Testis (tissue), 3 donors: Measurements from ENCODE around the gene BAHCC1. TPM values are rescaled to one million over a fixed set of nuclear protein-coding genes. Genes with fewer than 3 reads are reported as not detected.

Experiments
- DNase-seq: peaks from one replicate; pipeline ENCODE4 v3.0.0-alpha.2; 2019
- H3K27ac ChIP-seq, 2 donors: fragments of 200-600 bp; sonication (generic); one replicate each; pipeline ENCODE4 v1.5.1; 2019
- H3K27me3 ChIP-seq: fragments of 200-600 bp; sonication (generic); one replicate; pipeline ENCODE4 v1.5.1; 2019
- H3K36me3 ChIP-seq: fragments of 200-600 bp; sonication (generic); one replicate; pipeline ENCODE4 v1.5.1; 2017; ENCODE audit warnings: low read depth; ENCODE audit errors: missing control alignments
- H3K4me1 ChIP-seq: fragments of 200-600 bp; sonication (generic); one replicate; pipeline ENCODE4 v1.5.1; 2019
- H3K4me3 ChIP-seq, 2 donors: fragments of 200-600 bp; sonication (generic); one replicate each; pipeline ENCODE4 v1.5.1; 2017 to 2019
- H3K9me3 ChIP-seq: fragments of 200-600 bp; sonication (generic); one replicate; pipeline ENCODE4 v1.5.1; 2017
- POLR2A ChIP-seq: fragments of 450-650 bp; IDR thresholded peaks from one replicate; pipeline ENCODE4 v1.6.1; 2017; ENCODE audit warnings: antibody characterized with exemption, mild to moderate bottlenecking, moderate library complexity
- WGBS, 2 donors: methylation state at CpG; one replicate each; pipeline ENCODE4 v1.1.5; 2018; 5-methylcytosine and 5-hydroxymethylcytosine counted together
- intact Hi-C: fragments of 100-400 bp; cut with DNase I; formaldehyde crosslinking; loops from one replicate; pipeline ENCODE4 v1.15.1; 2023; ENCODE audit warnings: low total_unique reads
- polyA plus RNA-seq: library from polyadenylated mRNA; stranded (reverse); fragments of 350-450 nt; fragmentation: Illumina TruSeq; extraction: RNeasy Lipid Tissue Mini Kit (QIAGEN cat#74804); gene quantifications from one replicate; pipeline ENCODE4 v1.2.3, GENCODE V29; 2014; ENCODE audit warnings: low read depth, low replicate concordance; ENCODE audit not compliant: insufficient read depth
- total RNA-seq, 2 donors: library from RNA; depleted of rRNA; stranded (reverse); fragments of >200 nt; gene quantifications; one replicate each; pipeline ENCODE4 v1.2.3, GENCODE V29; 2016
- TF ChIP-seq, protein P1 (sequence below), 3 experiments: fragments of 450-650 bp in 2 of 3; fragments of 200-600 bp in 1 of 3; sonication (generic) in 1 of 3; IDR thresholded peaks; one replicate each; pipeline ENCODE4 v1.5.1; 2016 to 2019; ENCODE audit warnings: antibody characterized with exemption in 3 of 3, mild to moderate bottlenecking in 2 of 3, moderate library complexity in 1 of 3

BAHCC1 gene
- total and polyA plus RNA-seq, 3 donors from 2014 or later: 11.3 to 30.2 (median 29.2) TPM

DNA sequence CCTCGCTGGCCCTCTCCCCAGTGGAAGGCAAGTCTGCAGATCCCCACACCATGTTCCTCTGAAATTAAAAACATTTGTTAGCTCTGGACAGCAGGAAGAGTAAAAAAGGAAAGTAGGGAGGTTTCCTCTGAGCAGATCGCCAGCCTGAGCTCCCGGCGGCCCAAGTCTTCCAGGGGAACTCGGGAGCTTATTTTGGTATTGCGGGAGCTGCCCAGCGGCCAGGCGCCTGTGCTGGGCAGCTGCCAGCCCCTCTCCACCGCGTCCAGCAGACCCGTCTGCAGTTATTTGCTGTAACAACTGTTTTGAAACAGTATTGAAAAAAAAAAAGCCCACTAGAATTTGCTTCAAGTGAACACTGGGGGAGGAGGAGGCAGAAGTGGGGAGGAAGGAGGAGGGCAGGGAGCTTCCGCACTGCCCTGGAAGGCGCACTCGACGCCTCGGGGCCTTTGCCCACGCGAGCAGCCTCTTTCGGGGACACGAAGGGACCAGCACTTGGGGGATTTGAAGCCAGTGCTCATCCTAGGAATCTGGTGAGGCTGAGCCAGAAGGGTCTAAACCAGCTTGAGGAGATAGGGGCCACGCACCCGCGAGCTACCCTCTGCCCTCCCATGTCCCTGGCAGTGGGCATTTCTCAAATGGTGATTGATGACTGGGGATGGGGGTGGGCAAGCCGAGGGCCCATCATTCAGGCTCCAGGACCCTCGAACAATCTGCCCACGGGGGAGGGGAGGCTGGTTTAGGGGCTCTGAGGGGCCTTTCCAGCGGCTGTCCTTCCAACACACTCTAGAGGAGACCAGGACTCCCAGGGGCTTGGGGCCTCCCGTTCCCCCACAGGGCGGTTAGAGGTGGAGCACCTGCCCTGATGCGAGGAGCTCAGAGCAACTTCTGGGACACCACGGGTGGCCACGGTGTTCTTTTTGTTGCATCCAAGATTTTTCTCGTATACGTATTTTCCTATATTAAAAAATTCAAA is 3.0 kb upstream of the BAHCC1 start:
- Histone ChIP-seq H3K4me3 (peak overlapping the region; percentile 78 to 83), H3K27ac (peak overlapping the region; percentile 79 to 97), H3K27me3 (no peaks in the 10 kb centered on the region), H3K4me1 (peaks cover 41% of the 10 kb centered on the region), H3K36me3 (no peaks in the 10 kb centered on the region), H3K9me3 (no peaks in the 10 kb centered on the region)
- 13 to 26% methylated on average over 28 to 34 of the region's 34 CpGs for WGBS, 2 donors
- no peak for TF ChIP-seq POLR2A
- TF ChIP-seq, protein P1, sequence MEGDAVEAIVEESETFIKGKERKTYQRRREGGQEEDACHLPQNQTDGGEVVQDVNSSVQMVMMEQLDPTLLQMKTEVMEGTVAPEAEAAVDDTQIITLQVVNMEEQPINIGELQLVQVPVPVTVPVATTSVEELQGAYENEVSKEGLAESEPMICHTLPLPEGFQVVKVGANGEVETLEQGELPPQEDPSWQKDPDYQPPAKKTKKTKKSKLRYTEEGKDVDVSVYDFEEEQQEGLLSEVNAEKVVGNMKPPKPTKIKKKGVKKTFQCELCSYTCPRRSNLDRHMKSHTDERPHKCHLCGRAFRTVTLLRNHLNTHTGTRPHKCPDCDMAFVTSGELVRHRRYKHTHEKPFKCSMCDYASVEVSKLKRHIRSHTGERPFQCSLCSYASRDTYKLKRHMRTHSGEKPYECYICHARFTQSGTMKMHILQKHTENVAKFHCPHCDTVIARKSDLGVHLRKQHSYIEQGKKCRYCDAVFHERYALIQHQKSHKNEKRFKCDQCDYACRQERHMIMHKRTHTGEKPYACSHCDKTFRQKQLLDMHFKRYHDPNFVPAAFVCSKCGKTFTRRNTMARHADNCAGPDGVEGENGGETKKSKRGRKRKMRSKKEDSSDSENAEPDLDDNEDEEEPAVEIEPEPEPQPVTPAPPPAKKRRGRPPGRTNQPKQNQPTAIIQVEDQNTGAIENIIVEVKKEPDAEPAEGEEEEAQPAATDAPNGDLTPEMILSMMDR (IDR thresholded peaks at IDR 0.05): no peak
- peak; percentile 49 for DNase-seq
- intact Hi-C loops: no loop called here

DNA sequence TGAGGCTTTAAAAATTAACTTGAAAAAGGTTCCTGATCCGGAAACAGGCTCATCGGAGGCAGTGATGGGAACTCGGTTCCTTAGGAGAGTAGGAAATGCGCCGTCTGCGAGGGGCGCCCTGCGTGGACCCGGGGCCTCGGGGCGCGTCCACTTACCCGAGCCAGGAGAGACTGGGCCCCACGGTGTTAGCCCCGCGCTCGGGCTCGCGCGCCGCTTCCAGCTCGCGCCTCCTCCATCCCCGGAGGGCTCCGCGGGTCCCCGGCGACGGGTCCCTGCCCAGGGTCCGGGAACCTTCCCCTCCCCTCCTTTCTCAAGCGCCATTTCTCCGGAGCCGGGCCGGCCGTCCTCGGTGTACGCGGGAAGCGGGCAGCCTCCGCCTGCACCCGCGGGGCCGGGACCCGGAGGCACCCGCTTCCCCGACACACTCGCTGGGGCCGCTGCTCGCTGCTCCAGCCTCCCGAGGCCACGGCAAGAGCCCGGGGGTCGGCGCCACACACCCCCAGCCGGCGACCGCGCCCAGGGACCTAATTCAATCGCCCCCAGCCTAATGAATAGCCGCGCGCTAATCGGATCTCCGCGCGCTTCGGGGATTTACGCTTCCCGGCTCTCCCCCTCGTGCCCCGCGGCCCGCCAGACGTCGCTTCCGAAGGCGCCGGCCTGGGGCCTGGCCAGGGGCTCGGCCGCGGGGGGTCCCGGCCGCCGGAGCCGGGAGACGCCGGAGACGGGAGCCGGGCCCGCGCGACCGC is 2.2 kb upstream of the BAHCC1 start:
- DNase-seq: no peak
- peak overlapping the region; percentile 79 to 97 for H3K27ac ChIP-seq
- peak overlapping the region; percentile 78 to 83 for H3K4me3 ChIP-seq
- 3 to 4% methylated on average over 17 to 54 of the region's 93 CpGs for WGBS, 2 donors
- no peaks in the 10 kb centered on the region for H3K9me3 ChIP-seq
- H3K4me1 ChIP-seq: peaks cover 40% of the 10 kb centered on the region
- no peaks in the 10 kb centered on the region for H3K27me3 ChIP-seq
- TF ChIP-seq, protein P1 (IDR thresholded peaks at IDR 0.05): no peak
- TF ChIP-seq POLR2A: no peak
- intact Hi-C loops: no loop called here
- H3K36me3 ChIP-seq: no peaks in the 10 kb centered on the region

DNA sequence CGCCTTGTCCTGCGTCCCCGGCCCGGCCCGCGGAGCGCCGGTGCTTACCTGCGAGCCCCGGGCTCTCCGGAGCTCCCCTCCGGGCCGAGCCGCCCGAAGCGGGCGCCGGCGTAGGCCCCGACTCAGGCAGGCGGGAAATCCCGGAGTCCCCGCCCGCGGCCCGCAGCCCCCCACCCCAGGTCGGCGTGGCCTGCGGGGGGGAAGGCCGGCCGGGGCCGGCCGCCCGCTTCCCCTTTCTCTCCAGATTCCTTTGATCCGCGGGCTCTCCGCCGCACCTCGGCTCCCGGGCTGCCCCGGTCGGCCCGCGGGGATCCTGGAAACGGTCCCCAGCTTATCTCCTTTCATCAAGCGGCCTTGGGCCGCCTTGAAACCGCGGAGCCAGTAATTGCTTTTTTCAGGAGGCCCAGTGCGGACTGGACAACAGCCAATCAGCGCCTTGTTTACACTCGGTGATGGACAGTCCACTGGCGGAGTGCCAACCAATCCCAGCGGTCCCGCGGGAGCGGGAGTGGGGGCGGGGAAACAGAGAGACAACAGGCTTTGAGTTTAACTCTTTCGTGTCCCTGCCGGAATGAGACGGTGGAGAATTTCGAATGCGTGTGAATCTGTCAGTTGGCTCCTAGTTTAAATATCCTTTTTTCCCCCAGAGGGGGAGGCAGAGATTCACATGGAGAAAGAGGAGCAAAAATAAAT is 1.4 kb upstream of the BAHCC1 start:
- intact Hi-C loops: no loop called here
- peaks cover 33% of the 10 kb centered on the region for H3K4me1 ChIP-seq
- 0 to 3% methylated on average over 17 to 55 of the region's 63 CpGs for WGBS, 2 donors

DNA sequence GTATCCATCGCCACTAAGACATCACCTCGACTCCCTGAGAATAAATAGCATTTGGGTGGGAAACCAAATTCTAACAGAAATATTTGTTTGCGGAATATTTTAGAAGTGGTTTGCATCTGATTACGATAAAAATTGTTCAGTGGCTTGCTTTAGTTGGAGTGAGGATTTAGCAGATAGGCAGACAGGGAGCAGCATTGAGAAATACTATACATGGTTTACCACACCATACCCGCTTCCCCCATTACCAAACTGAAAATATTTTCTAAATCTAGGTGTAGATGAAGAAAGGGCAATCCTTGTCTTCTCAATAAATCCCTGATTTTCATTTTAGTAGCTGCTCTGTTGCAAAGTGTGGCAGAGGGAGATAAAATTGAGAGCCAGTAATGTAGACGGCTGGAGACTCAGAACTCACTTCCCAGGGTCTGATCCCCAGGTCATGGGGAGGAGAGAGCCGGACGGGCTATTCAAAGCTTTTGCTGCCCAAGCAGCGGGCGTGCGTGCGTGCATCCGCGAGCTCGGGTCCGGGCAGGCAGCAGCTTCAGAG is 808 bp upstream of the BAHCC1 start:
- peak overlapping the region in 1 of 2 donors; percentile 33 for H3K27ac ChIP-seq
- no peak for TF ChIP-seq POLR2A
- TF ChIP-seq, protein P1 (IDR thresholded peaks at IDR 0.05): no peak
- no peaks in the 10 kb centered on the region for H3K27me3 ChIP-seq
- WGBS, 2 donors: 2 to 4% methylated on average over 16 of the region's 16 CpGs
- intact Hi-C loops: no loop called here
- no peaks in the 10 kb centered on the region for H3K36me3 ChIP-seq
- H3K4me1 ChIP-seq: peaks cover 32% of the 10 kb centered on the region
- H3K4me3 ChIP-seq: peak overlapping the region in 1 of 2 donors; percentile 78
- no peaks in the 10 kb centered on the region for H3K9me3 ChIP-seq
- no peak for DNase-seq

More for the DNA sequence above, 1.4 kb upstream of the BAHCC1 start:
- H3K36me3 ChIP-seq: no peaks in the 10 kb centered on the region
- TF ChIP-seq, protein P1 (IDR thresholded peaks at IDR 0.05): peak in 2 of 3 experiments; percentile 13 to 14
- TF ChIP-seq POLR2A: no peak
- no peaks in the 10 kb centered on the region for H3K27me3 ChIP-seq
- peak; percentile 100 for DNase-seq
- no peaks in the 10 kb centered on the region for H3K9me3 ChIP-seq
- H3K27ac ChIP-seq: peak overlapping the region; percentile 79 to 97
- H3K4me3 ChIP-seq: peak overlapping the region; percentile 78 to 83
